Measurements from ENCODE around the gene ATXN2. TPM values are rescaled to one million over a fixed set of nuclear protein-coding genes. Genes with fewer than 3 reads are reported as not detected.
A peak's percentile ranks its signal among the peaks of the same experiment; 100 is the strongest.

Gene ATXN2
- total RNA-seq, 1 experiment from 2014 or later = 10.2 TPM

GRCh38 chr12:111438481-111438880 is 160.6 kb downstream of the ATXN2 start:
- peak; percentile 69 for DNase-seq (ENCODE audit: low spot score)

DNA sequence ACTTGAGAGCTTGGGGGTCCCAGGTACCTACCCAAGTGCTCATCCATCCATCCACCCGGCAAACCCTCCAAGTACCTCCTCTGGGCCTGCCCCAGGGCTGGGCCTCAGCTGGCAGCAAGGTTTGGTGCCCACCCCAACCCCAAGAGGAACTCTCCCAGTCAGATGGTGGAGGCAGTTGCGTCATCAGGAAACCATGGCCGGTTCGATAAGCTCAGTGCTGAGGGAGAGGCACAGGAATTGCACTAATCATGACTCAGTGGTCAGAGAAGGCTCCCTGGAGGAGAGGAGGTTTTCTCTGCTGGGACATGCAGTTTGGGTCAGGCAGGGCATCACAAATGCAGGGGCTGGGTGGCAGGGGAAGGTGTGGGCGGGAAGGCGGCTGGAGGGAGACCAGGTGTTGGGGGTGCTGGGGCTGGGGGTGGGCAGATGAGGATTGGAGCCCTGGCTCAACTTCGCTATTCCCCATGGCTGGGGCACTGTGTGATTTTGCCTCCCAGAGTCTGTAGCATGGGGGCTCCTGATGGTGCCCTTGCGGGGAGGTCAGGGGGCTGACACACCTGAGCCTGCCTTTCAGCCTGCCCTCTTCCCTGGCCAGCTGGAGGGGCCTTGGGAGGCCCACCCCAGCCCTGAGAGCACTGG is 161.2 kb downstream of the ATXN2 start:
- no peak for DNase-seq (ENCODE audit: low spot score)

DNA sequence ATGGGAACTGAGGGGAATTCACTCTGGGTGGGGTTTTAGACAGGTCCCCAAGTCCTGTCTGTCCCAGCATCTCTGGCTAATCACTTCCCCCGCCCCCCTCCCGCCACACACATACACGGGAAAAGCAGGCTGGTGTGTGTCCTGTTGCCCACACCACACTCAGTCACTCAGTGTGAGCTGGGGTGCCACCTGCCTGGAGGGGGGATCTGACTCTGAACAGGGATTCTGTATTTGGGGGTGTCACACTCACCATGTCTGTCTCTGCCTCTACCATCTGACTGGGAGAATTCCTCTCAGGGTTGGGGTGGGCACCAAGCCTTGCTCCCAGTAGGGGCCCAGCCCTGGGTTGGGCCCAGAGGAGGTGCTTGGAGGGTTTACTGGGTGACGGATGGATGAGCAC is 162.3 kb downstream of the ATXN2 start:
- no peak for DNase-seq (ENCODE audit: low spot score)

DNA sequence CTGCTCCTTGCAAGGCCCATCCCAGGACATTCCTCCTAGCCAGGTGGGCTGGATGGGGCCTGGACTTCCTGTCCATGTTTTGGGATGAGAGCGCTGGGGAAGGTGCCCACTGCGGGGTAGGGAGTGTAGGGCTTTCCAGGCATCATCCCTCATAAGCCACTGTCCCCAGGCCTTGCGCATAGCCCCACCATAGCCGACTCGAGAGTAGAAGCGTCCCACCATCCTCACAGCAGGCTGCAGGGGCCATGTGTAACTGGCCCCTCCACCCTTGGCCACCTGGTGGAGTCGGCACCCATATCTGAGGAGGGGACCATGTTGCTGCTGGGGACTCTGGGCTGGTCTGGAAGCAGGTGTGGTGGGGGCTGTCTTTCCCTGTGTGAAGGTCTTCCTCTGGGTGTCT is 162.8 kb downstream of the ATXN2 start:
- DNase-seq (ENCODE audit: low spot score) = no peak

- DNase-seq (ENCODE audit: low spot score) = peak; percentile 57
Measured at GRCh38 chr12:111435661-111436201, 163.4 kb downstream of the ATXN2 start.

DNA sequence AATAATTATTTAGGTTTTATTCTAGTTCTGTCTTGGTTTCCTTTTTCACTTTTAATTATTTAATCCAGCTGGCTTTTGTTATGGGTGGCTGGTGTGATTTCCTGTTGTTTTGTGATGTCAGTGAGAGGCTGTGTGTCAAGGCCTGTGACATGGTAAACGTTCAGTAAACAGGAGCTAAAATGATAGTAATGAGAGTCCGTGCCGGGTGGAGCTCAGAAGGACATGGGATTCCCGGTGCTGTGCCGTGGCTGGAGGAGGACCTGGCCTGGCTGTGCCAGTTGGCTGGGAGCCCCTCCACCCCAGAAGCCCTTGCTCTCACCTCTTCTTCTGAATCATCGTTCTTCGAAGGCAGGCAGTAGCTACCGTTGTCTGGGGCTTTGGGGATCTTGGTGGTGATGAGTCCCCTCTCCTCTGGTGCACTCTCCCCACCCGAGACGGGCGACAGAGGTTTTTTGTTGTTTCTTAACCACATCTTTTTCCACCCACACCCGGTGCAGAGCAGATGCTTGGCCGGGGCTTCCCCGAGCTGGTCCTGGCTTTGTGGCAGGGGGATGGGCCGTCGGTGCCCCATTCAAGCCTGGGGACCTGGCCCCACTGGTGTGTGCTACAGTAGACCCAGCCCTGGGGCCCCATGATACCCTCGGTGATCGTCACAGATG is 164.3 kb downstream of the ATXN2 start:
- DNase-seq (ENCODE audit: low spot score) = peak; percentile 43

DNA sequence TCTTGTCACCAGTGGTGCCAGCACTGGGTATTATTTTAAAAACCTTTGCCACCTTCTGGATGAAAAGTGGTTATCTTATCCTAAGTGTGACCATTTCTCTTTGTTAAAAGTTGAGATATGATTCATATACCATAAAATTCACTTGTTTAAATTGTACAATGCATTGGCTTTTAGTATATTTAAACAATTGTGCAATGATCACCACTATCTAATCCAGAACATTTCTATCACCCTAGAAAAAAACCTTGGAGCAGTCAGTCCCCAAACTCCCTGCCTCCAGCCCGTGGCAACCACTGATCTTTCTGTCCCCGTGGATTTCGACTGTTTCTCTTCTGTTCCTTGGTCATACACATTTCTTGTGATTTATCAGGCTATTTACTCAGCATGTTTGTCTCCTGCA is 165.1 kb downstream of the ATXN2 start:
- DNase-seq (ENCODE audit: low spot score) = no peak

- no peak for DNase-seq (ENCODE audit: low spot score)
Measured at GRCh38 chr12:111431772-111432171, 167.3 kb downstream of the ATXN2 start.

- no peak for DNase-seq (ENCODE audit: low spot score)
Measured at GRCh38 chr12:111430433-111431353, 168.4 kb downstream of the ATXN2 start.

GRCh38 chr12:111429828-111430432 is 169.2 kb downstream of the ATXN2 start:
- DNase-seq (ENCODE audit: low spot score) = no peak

- no peak for DNase-seq (ENCODE audit: low spot score)
Measured at GRCh38 chr12:111428728-111429175, 170.4 kb downstream of the ATXN2 start.

GRCh38 chr12:111428081-111428727 is 170.9 kb downstream of the ATXN2 start:
- DNase-seq (ENCODE audit: low spot score) = no peak

DNA sequence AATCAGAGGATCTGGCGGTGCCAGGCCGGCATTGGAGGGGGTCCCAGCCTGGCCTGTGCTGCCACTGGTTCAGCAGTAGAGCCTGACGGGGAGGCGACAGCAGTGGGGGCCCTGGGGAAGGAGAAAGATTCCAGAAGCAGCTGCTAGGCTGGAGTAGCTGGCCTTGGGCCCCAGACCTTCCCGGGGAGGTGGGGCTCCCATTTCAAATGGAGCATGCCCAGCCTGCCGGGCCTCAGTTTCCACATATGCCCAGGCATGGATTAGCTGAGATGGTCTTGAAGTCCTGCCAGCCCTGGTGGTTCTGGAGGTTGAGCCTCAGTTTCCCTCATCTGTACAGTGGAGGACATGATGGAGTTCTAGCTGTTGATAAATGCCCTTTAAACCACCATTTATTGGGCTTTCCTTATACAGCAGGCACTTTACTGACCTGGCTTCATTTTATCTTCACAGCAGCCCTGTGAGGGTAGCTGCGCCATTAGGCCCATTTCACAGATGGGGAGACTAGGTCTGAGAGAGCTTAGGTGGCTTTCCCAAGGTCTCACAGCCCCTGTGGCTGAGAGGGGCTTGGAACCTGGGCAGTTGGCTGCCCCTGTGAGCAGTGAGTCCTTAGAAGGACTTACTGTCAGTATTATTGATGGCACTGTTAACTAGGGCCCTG is 171.6 kb downstream of the ATXN2 start:
- DNase-seq (ENCODE audit: low spot score) = no peak

GRCh38 chr12:111426344-111427185 is 172.6 kb downstream of the ATXN2 start:
- DNase-seq (ENCODE audit: low spot score) = no peak

DNA sequence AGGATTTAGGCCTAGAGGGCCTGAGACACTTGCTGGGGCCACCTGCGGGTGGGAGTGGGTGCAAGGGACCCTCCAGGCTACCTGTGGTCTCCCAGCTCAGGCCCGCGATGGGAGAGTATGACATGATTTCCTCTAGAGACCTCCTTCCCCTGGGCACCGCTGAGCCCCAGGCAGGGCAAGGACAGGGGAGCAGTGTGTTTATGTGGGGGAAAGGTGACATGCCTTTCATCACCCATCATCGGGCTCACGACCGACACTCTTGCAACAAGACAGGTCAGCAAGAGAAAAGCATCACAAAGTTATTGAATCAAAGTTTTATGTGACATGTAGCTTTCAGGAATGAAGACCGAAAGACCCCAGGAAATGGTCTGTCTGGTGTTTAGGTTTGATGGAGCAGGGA is 173.5 kb downstream of the ATXN2 start:
- DNase-seq (ENCODE audit: low spot score) = no peak

- DNase-seq (ENCODE audit: low spot score) = no peak
Measured at GRCh38 chr12:111424793-111425251, 174.3 kb downstream of the ATXN2 start.

- no peak for DNase-seq (ENCODE audit: low spot score)
Measured at GRCh38 chr12:111424189-111424792, 174.8 kb downstream of the ATXN2 start.

GRCh38 chr12:111420494-111420893 is 178.6 kb downstream of the ATXN2 start:
- no peak for DNase-seq (ENCODE audit: low spot score)

GRCh38 chr12:111419784-111420183 is 179.3 kb downstream of the ATXN2 start:
- no peak for DNase-seq (ENCODE audit: low spot score)

DNA sequence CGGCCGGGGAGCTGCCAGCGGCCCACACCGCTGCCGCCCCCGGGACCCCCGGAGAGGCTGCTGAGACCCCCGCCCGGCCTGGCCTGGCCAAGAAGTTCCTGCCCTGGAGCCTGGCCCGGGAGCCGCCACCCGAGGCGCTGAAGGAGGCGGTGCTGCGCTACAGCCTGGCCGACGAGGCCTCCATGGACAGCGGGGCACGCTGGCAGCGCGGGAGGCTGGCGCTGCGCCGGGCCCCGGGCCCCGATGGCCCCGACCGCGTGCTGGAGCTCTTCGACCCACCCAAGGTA is 180.6 kb downstream of the ATXN2 start:
- DNase-seq (ENCODE audit: low spot score) = no peak

Data from H4 (cell line).